PC-3 (cell line): ENCODE measurements around the gene SEMA3A. TPM values are rescaled to one million over a fixed set of nuclear protein-coding genes. Genes with fewer than 3 reads are reported as not detected.

Experiments
- ATAC-seq: fragments of 200-7000 bp; cut with Tn5 transposase; 2 replicates; pipeline ENCODE4 v1.9.1; 2020; ENCODE audit warnings: mild to moderate bottlenecking, moderate library complexity
- BruUV-seq: library from RNA; stranded (reverse); fragments of 400-500 nt; replicated peaks from 2 replicates; lab custom pipeline; 2021; lab: Mats Ljungman, UMichigan
- CTCF ChIA-PET: fragments of 300-600 bp; sonication (Branson Sonifier 250); formaldehyde crosslinking; loops from one replicate; lab custom pipeline; 2022; ENCODE audit warnings: antibody characterized with exemption; lab: Charles Lee
- POLR2A ChIA-PET: fragments of 300-600 bp; sonication (Branson Sonifier 250); formaldehyde crosslinking; loops from one replicate; lab custom pipeline; 2022; ENCODE audit warnings: antibody characterized with exemption; ENCODE audit not compliant: unreplicated experiment; lab: Charles Lee
- DNase-seq: peaks from one replicate; pipeline ENCODE4 v3.0.0-alpha.2; 2015
- H2AFZ ChIP-seq: fragments of 300-600 bp; sonication (generic); 2 replicates; pipeline ENCODE4 v1.6.0; 2016; ENCODE audit warnings: antibody characterized with exemption, low read length
- H3F3A ChIP-seq: fragments of 300-600 bp; sonication (generic); one replicate; pipeline ENCODE4 v1.6.0; 2017; ENCODE audit warnings: antibody characterized with exemption, low read length, control low read depth, mild to moderate bottlenecking; ENCODE audit not compliant: unreplicated experiment
- H3K27ac ChIP-seq: fragments of 300-600 bp; sonication (generic); 2 replicates; pipeline ENCODE4 v1.5.1; 2016; ENCODE audit warnings: mild to moderate bottlenecking, low read length
- H3K27me3 ChIP-seq: fragments of 300-600 bp; sonication (generic); 2 replicates; pipeline ENCODE4 v1.6.1; 2016; ENCODE audit warnings: low read length, mixed read lengths
- H3K36me3 ChIP-seq: fragments of 300-600 bp; sonication (generic); 2 replicates; pipeline ENCODE4 v1.6.1; 2016; ENCODE audit warnings: low read depth, mixed run types, low read length, mixed read lengths
- H3K4me1 ChIP-seq: fragments of 300-600 bp; sonication (generic); 2 replicates; pipeline ENCODE4 v1.5.1; 2016; ENCODE audit warnings: low read length; ENCODE audit not compliant: insufficient read depth
- H3K4me2 ChIP-seq: fragments of 300-600 bp; sonication (generic); 2 replicates; pipeline ENCODE4 v1.6.0; 2016; ENCODE audit warnings: low read length
- H3K4me3 ChIP-seq: fragments of 300-600 bp; sonication (generic); 2 replicates; pipeline ENCODE4 v1.5.1; 2016; ENCODE audit warnings: mild to moderate bottlenecking, low read length, mixed read lengths
- H3K79me2 ChIP-seq: fragments of 300-600 bp; sonication (generic); 2 replicates; pipeline ENCODE4 v1.6.1; 2017; ENCODE audit warnings: low read length, mixed read lengths
- H3K9ac ChIP-seq: fragments of 300-600 bp; sonication (generic); 2 replicates; pipeline ENCODE4 v1.6.0; 2016; ENCODE audit warnings: mild to moderate bottlenecking, low read length
- H3K9me2 ChIP-seq: fragments of 300-600 bp; sonication (generic); replicated peaks from 2 replicates; pipeline ENCODE4 v1.6.1; 2016; ENCODE audit warnings: mixed run types, low read length, mixed read lengths
- H3K9me3 ChIP-seq: fragments of 300-600 bp; sonication (generic); 2 replicates; pipeline ENCODE4 v1.6.1; 2016; ENCODE audit warnings: low read length, mixed read lengths
- H4K20me1 ChIP-seq: fragments of 300-600 bp; sonication (generic); 2 replicates; pipeline ENCODE4 v1.6.1; 2016; ENCODE audit warnings: low read length, mixed read lengths
- CTCF ChIP-seq: fragments of 300-600 bp; sonication (generic); conservative IDR thresholded peaks from 2 replicates; pipeline ENCODE4 v1.5.1; 2017; ENCODE audit warnings: antibody characterized with exemption, low read depth, mild to moderate bottlenecking, low read length
- EZH2 ChIP-seq: fragments of 300-600 bp; sonication (generic); IDR thresholded peaks from one replicate; pipeline ENCODE4 v1.6.1; 2017; ENCODE audit warnings: antibody characterized with exemption, mild to moderate bottlenecking, low read length; ENCODE audit not compliant: unreplicated experiment
- EZH2phosphoT487 ChIP-seq: fragments of 300-600 bp; sonication (generic); IDR thresholded peaks from 2 replicates; pipeline ENCODE4 v1.6.1; 2018; ENCODE audit warnings: mild to moderate bottlenecking, antibody characterized with exemption, low read length, borderline replicate concordance
- intact Hi-C: fragments of 100-400 bp; cut with micrococcal nuclease; formaldehyde crosslinking; loops from 2 replicates; pipeline ENCODE4 v1.9.0; 2023
- total RNA-seq: library from RNA; depleted of rRNA; stranded (reverse); fragments of >200 nt; gene quantifications from 2 replicates; pipeline ENCODE4 v1.2.3, GENCODE V29; 2014

SEMA3A gene
- total RNA-seq, 1 experiment from 2014 or later, result 16.9 TPM

- BruUV-seq, result no TSS peak
- no peak overlapping the region for H2AFZ ChIP-seq
- 0 out of 2 replicates have a peak overlapping the region, but pooled peaks have one; percentile 10 for H3K4me3 ChIP-seq
- intact Hi-C loops, result loop anchor here (1.0 to 2.0 kb wide), 2 partner anchors 36 to 168 kb away; no protein-coding TSS in a partner anchor
- POLR2A ChIA-PET, result interaction anchor here (0.6 kb wide), 2 partner anchors 154 to 535 kb away, joined by 3 to 4 read pairs; no protein-coding TSS in a partner anchor
- DNase-seq (peak; percentile 91), ATAC-seq (peak; percentile 89)
- no peaks in the 10 kb centered on the region for H4K20me1 ChIP-seq
- H3K36me3 ChIP-seq, result no peaks in the 10 kb centered on the region
- H3K4me2 ChIP-seq, result peak overlapping the region; percentile 62
- no peaks in the 10 kb centered on the region for H3K9me2 ChIP-seq
- no peak for TF ChIP-seq EZH2phosphoT487
- TF ChIP-seq CTCF, result no peak
- TF ChIP-seq EZH2, result no peak
- H3K9me3 ChIP-seq, result no peaks in the 10 kb centered on the region
- H3K27me3 ChIP-seq, result no peaks in the 10 kb centered on the region
- no peaks in the 10 kb centered on the region for H3F3A ChIP-seq
- H3K4me1 ChIP-seq, result peaks cover 52% of the 10 kb centered on the region
- CTCF ChIA-PET, result no interaction called here
- peak overlapping the region; percentile 89 for H3K27ac ChIP-seq
- H3K9ac ChIP-seq, result peak overlapping the region; percentile 54
- H3K79me2 ChIP-seq, result no peaks in the 10 kb centered on the region
These were observed 171.8 kb downstream of the SEMA3A start for GRCh38 chr7:84022684-84023308.

GRCh38 chr7:84022009-84022408, 172.6 kb downstream of the SEMA3A start:
- BruUV-seq, result no TSS peak
- Histone ChIP-seq H3K9me2 (no peaks in the 10 kb centered on the region), H3K9ac (peak overlapping the region; percentile 54), H3K4me3 (peak overlapping the region; percentile 17), H3K27me3 (no peaks in the 10 kb centered on the region), H2AFZ (no peak overlapping the region), H3K4me1 (peaks cover 59% of the 10 kb centered on the region), H3F3A (no peaks in the 10 kb centered on the region), H3K36me3 (no peaks in the 10 kb centered on the region), H3K9me3 (no peaks in the 10 kb centered on the region), H3K4me2 (peak overlapping the region; percentile 62), H3K27ac (peak overlapping the region; percentile 89), H3K79me2 (no peaks in the 10 kb centered on the region), H4K20me1 (no peaks in the 10 kb centered on the region)
- TF ChIP-seq CTCF (no peak), EZH2phosphoT487 (no peak), EZH2 (no peak)
- ChIA-PET CTCF (no interaction called here), POLR2A (interaction anchor here (0.6 kb wide), 1 partner anchor 155 kb away, joined by 3 read pairs; no protein-coding TSS in a partner anchor)
- intact Hi-C loops, result loop anchor here (1.0 to 2.0 kb wide), 2 partner anchors 37 to 168 kb away; no protein-coding TSS in a partner anchor
- DNase-seq (no peak), ATAC-seq (no peak)

- peak overlapping the region; percentile 62 for H3K4me2 ChIP-seq
- no peaks in the 10 kb centered on the region for H3K27me3 ChIP-seq
- H3K4me3 ChIP-seq, result no peak overlapping the region
- DNase-seq (peak; percentile 30), ATAC-seq (no peak)
- TF ChIP-seq EZH2phosphoT487 (no peak), CTCF (no peak), EZH2 (no peak)
- no peaks in the 10 kb centered on the region for H4K20me1 ChIP-seq
- BruUV-seq, result no TSS peak
- CTCF ChIA-PET, result no interaction called here
- POLR2A ChIA-PET, result no interaction called here
- H3K36me3 ChIP-seq, result no peaks in the 10 kb centered on the region
- peak overlapping the region; percentile 89 for H3K27ac ChIP-seq
- H3K9me3 ChIP-seq, result no peaks in the 10 kb centered on the region
- peaks cover 59% of the 10 kb centered on the region for H3K4me1 ChIP-seq
- peak overlapping the region; percentile 54; the same call in 1 of the 2 replicates for H3K9ac ChIP-seq
- no peak overlapping the region for H2AFZ ChIP-seq
- no peaks in the 10 kb centered on the region for H3K9me2 ChIP-seq
- no peaks in the 10 kb centered on the region for H3F3A ChIP-seq
- no peaks in the 10 kb centered on the region for H3K79me2 ChIP-seq
- intact Hi-C loops, result no loop called here
These were observed 173.2 kb downstream of the SEMA3A start for GRCh38 chr7:84021292-84021908.
